MM.1S (cell line): ENCODE measurements around the gene CCT2.

Source experiments
- DNase-seq: peaks from one replicate; pipeline ENCODE4 v3.0.0-alpha.2; 2015
- H2AFZ ChIP-seq: fragments of 300-600 bp; sonication (generic); 2 replicates; pipeline ENCODE4 v1.6.0; 2016; ENCODE audit warnings: antibody characterized with exemption, low read length
- H3F3A ChIP-seq: fragments of 300-600 bp; sonication (generic); 2 replicates; pipeline ENCODE4 v1.6.1; 2016; ENCODE audit warnings: mild to moderate bottlenecking, antibody characterized with exemption, low read length, moderate library complexity, mixed read lengths; ENCODE audit not compliant: insufficient read depth
- H3K27ac ChIP-seq: fragments of 300-600 bp; sonication (generic); 2 replicates; pipeline ENCODE4 v1.5.1; 2016; ENCODE audit warnings: mild to moderate bottlenecking, low read length
- H3K27me3 ChIP-seq: fragments of 300-600 bp; sonication (generic); replicated peaks from 2 replicates; pipeline ENCODE4 v1.6.0; 2016; ENCODE audit warnings: low read length; ENCODE audit not compliant: insufficient read depth
- H3K36me3 ChIP-seq: fragments of 300-600 bp; sonication (generic); replicated peaks from 2 replicates; pipeline ENCODE4 v1.6.1; 2016; ENCODE audit warnings: mild to moderate bottlenecking, low read length, mixed read lengths; ENCODE audit not compliant: insufficient read depth
- H3K4me1 ChIP-seq: fragments of 300-600 bp; sonication (generic); 2 replicates; pipeline ENCODE4 v1.6.1; 2016; ENCODE audit warnings: low read length, mixed read lengths
- H3K4me2 ChIP-seq: fragments of 300-600 bp; sonication (generic); 2 replicates; pipeline ENCODE4 v1.6.0; 2016; ENCODE audit warnings: low read depth, low read length
- H3K4me3 ChIP-seq: fragments of 300-600 bp; sonication (generic); 2 replicates; pipeline ENCODE4 v1.5.1; 2016; ENCODE audit warnings: low read length, mixed read lengths
- H3K79me2 ChIP-seq: fragments of 300-600 bp; sonication (generic); 2 replicates; pipeline ENCODE4 v1.6.1; 2016; ENCODE audit warnings: mixed run types, low read length, mixed read lengths
- H3K9ac ChIP-seq: fragments of 300-600 bp; sonication (generic); 2 replicates; pipeline ENCODE4 v1.6.1; 2016; ENCODE audit warnings: low read length, mixed read lengths
- H3K9me2 ChIP-seq: fragments of 300-600 bp; sonication (generic); replicated peaks from 2 replicates; pipeline ENCODE4 v1.6.1; 2016; ENCODE audit warnings: mild to moderate bottlenecking, low read length, mixed read lengths; ENCODE audit not compliant: insufficient read depth
- H3K9me3 ChIP-seq: fragments of 300-600 bp; sonication (generic); replicated peaks from 2 replicates; pipeline ENCODE4 v1.6.1; 2016; ENCODE audit warnings: mild to moderate bottlenecking, low read length, mixed read lengths; ENCODE audit not compliant: insufficient read depth
- H4K20me1 ChIP-seq: fragments of 300-600 bp; sonication (generic); 2 replicates; pipeline ENCODE4 v1.6.1; 2016; ENCODE audit warnings: mild to moderate bottlenecking, low read length, moderate library complexity, mixed read lengths; ENCODE audit not compliant: insufficient read depth
- EZH2 ChIP-seq: fragments of 300-600 bp; sonication (generic); optimal IDR thresholded peaks from 2 replicates; pipeline ENCODE3; 2017; ENCODE audit warnings: low read depth, mild to moderate bottlenecking, antibody characterized with exemption, low read length, mixed read lengths
- EZH2phosphoT487 ChIP-seq: fragments of 300-600 bp; sonication (generic); IDR thresholded peaks from 2 replicates; pipeline ENCODE4 v1.6.1; 2018; ENCODE audit warnings: antibody characterized with exemption, low read length
- TF ChIP-seq, protein P1 (sequence below): fragments of 300-600 bp; sonication (generic); IDR thresholded peaks from 2 replicates; pipeline ENCODE4 v1.5.1; 2016; ENCODE audit warnings: antibody characterized with exemption, low read length, mixed read lengths

The CCT2 gene

DNA sequence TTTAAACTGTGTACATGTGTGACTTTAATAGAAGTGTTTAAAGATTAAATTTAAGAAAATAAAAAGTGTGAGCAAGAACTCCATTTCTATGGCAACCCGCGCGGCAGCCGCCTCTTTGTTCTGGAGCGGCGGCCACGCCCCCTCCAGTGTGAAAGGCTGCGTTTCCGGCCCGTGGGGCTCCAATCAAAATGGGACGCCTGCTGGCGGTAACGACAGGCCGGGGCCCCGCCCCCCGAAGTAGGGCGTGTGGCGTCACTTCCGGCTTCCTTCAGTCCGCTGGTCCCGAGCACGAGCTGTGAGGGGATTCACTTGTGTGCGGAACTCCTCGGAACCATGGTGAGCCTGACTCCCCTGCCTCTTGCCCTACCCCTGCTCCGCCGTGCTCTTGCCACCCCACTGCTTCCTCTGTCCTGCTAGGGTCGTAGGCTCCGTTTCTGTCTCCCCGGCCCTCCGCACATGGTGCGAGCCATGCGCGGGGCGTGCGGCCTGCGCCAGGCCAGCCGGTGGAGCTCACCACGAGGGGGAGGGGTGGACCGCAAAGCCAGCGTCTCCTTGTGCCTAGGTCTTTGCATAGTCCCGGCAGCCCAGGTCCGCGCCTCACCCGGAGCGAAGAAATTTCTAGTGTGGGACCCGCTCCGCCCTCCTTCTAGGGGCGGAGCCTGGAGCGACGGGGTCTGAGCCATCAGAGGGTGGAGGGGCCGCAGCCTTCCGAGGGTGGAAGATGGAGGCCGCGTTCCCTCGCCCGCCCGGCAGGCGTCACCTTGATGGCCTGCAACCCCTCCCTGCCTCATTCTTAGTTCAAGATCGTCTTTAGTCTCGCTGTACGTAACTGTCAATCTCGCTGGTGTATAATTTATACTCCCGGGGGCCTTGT is at the start of gene CCT2:
Gene CCT2, plus strand, starts transcription at position 271 of the 874 bp plus-strand sequence. Its CDS starts 63 bp downstream, at position 334.
- peak within 1 kb of the TSS; percentile 86 for H2AFZ ChIP-seq
- H3K9me2 ChIP-seq: no peaks in the 10 kb centered on the region
- H3K79me2 ChIP-seq: peaks cover 49% of the 10 kb centered on the region
- peak within 1 kb of the TSS; percentile 88 for H3K27ac ChIP-seq
- H3K4me2 ChIP-seq: peak within 1 kb of the TSS; percentile 67
- peak within 1 kb of the TSS; percentile 94 for H3K4me3 ChIP-seq
- peak; percentile 98 for DNase-seq
- 0 out of 2 replicates have a peak, but pooled peaks cover 3% of the 10 kb centered on the region for H4K20me1 ChIP-seq
- H3K9me3 ChIP-seq: no peaks in the 10 kb centered on the region
- no peak for TF ChIP-seq EZH2phosphoT487
- TF ChIP-seq, protein P1, sequence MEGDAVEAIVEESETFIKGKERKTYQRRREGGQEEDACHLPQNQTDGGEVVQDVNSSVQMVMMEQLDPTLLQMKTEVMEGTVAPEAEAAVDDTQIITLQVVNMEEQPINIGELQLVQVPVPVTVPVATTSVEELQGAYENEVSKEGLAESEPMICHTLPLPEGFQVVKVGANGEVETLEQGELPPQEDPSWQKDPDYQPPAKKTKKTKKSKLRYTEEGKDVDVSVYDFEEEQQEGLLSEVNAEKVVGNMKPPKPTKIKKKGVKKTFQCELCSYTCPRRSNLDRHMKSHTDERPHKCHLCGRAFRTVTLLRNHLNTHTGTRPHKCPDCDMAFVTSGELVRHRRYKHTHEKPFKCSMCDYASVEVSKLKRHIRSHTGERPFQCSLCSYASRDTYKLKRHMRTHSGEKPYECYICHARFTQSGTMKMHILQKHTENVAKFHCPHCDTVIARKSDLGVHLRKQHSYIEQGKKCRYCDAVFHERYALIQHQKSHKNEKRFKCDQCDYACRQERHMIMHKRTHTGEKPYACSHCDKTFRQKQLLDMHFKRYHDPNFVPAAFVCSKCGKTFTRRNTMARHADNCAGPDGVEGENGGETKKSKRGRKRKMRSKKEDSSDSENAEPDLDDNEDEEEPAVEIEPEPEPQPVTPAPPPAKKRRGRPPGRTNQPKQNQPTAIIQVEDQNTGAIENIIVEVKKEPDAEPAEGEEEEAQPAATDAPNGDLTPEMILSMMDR: peak; percentile 36
- H3K36me3 ChIP-seq: peaks cover 32% of the 10 kb centered on the region
- peak within 1 kb of the TSS; percentile 97 for H3K9ac ChIP-seq
- no peaks in the 10 kb centered on the region for H3K4me1 ChIP-seq
- no peaks in the 10 kb centered on the region; the same call in 1 of the 2 replicates for H3F3A ChIP-seq
- H3K27me3 ChIP-seq: no peaks in the 10 kb centered on the region

DNA sequence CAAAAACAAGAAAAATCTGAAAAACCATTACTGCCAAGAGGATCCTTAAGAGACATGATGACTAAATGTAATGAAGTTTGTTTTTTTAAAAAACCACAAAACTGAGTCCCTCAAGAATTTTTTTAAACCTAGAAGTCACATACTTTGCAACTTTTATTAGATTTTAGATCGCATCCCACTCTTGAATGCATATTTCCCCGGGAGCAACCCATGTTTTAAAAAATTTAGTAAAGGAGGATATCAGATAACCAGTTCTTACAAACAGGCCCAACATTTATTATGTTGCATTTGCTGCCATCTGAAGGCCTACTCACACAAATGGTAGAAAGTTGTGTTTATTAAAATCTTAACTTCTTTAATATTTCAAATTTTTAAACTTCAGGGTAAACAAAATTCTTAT is 44.3 kb upstream of the CCT2 start:
- Histone ChIP-seq H3K4me3 (no peak overlapping the region), H3K9ac (no peak overlapping the region)
- no peak for DNase-seq

DNA sequence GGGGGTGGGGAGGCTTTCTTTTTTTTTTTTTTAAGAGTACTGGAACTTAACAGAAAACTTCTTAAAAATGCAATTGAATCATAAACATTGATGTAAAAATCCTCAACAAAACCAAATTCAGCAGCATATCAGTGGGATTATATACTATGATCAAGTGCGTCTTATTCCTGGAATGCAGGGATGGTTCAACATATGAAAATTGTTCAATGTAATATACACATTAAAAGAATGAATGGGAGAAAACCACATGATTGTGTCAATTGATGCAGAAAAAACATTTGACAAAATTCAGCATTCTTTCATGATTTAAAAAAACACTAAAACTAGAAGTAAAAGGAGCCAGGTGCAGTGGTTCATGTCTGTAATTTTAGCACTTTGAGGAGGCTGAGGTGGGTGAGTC is 41.2 kb upstream of the CCT2 start:
- H3K9me3 ChIP-seq: no peaks in the 10 kb centered on the region
- no peak overlapping the region for H3K27ac ChIP-seq
- no peaks in the 10 kb centered on the region for H3K79me2 ChIP-seq
- no peak overlapping the region for H3K4me2 ChIP-seq
- no peaks in the 10 kb centered on the region for H4K20me1 ChIP-seq
- no peak for DNase-seq
- TF ChIP-seq, protein P1: no peak
- no peak overlapping the region for H2AFZ ChIP-seq
- H3F3A ChIP-seq: no peaks in the 10 kb centered on the region
- H3K36me3 ChIP-seq: no peaks in the 10 kb centered on the region; the same call in 1 of the 2 replicates
- no peaks in the 10 kb centered on the region for H3K4me1 ChIP-seq
- no peak overlapping the region for H3K4me3 ChIP-seq
- H3K9me2 ChIP-seq: no peaks in the 10 kb centered on the region
- no peak overlapping the region for H3K9ac ChIP-seq
- H3K27me3 ChIP-seq: no peaks in the 10 kb centered on the region

More for the DNA sequence above, 44.3 kb upstream of the CCT2 start:
- no peak overlapping the region for H3K27ac ChIP-seq
- H3K79me2 ChIP-seq: peaks cover 11% of the 10 kb centered on the region
- no peaks in the 10 kb centered on the region for H3K9me3 ChIP-seq
- H3F3A ChIP-seq: no peaks in the 10 kb centered on the region
- no peaks in the 10 kb centered on the region for H3K27me3 ChIP-seq
- H3K36me3 ChIP-seq: no peaks in the 10 kb centered on the region; the same call in 1 of the 2 replicates
- no peak for TF ChIP-seq EZH2phosphoT487
- TF ChIP-seq EZH2: no peak
- TF ChIP-seq, protein P1: no peak
- H4K20me1 ChIP-seq: no peaks in the 10 kb centered on the region
- no peaks in the 10 kb centered on the region for H3K4me1 ChIP-seq
- H2AFZ ChIP-seq: no peak overlapping the region
- H3K9me2 ChIP-seq: no peaks in the 10 kb centered on the region
- no peak overlapping the region for H3K4me2 ChIP-seq
